ENCODE data around the gene DPEP1.
"Not testable (repeated sequence)": the region's sequence is repeated elsewhere in the genome, so short reads cannot be mapped to it uniquely, and the experiment has no call there.

DPEP1 gene

GRCh38 chr16:89620406-89620841 is 7.0 kb downstream of the DPEP1 start:
- DNase-seq = no peak

- DNase-seq = no peak
Observed at GRCh38 chr16:89621136-89621697, 7.8 kb downstream of the DPEP1 start.

DNA sequence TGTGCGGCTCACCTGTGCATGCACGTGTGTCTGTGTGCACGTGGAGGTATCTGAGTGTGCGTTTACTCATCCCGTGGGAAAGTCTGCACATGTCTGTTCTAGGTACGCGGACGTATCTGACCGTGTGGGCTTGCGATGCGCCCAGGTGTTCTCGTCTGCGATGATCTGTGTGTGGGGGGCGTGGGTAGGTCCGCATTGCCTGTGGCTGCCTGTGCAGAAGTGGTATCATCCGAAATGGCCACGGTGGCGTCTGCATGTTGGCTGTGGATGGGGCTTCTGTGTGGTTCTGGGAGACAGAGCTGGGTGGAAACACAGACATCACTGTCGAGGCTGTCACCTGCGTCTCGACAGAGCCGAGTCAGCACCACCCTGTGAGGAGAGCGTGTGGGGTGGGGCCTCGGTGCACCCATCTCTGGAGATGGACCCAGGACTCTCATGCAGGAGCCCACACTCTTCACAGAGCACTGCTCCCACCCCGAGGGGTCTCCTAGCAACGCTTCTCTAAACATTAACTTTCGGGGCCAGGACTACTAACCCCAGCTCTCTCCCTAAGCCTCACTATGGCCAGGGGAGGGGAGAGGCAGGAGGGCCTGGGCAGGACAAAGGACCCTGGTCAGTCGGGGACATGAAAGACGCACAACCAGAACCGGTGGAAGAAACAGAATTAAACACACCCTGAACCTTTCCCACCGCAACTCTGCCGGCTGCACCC is 8.4 kb downstream of the DPEP1 start:
- DNase-seq = no peak

GRCh38 chr16:89623511-89624261 is 10.2 kb downstream of the DPEP1 start:
- peak; percentile 25 for DNase-seq

GRCh38 chr16:89624777-89625761 is 11.6 kb downstream of the DPEP1 start:
- no peak for DNase-seq

DNA sequence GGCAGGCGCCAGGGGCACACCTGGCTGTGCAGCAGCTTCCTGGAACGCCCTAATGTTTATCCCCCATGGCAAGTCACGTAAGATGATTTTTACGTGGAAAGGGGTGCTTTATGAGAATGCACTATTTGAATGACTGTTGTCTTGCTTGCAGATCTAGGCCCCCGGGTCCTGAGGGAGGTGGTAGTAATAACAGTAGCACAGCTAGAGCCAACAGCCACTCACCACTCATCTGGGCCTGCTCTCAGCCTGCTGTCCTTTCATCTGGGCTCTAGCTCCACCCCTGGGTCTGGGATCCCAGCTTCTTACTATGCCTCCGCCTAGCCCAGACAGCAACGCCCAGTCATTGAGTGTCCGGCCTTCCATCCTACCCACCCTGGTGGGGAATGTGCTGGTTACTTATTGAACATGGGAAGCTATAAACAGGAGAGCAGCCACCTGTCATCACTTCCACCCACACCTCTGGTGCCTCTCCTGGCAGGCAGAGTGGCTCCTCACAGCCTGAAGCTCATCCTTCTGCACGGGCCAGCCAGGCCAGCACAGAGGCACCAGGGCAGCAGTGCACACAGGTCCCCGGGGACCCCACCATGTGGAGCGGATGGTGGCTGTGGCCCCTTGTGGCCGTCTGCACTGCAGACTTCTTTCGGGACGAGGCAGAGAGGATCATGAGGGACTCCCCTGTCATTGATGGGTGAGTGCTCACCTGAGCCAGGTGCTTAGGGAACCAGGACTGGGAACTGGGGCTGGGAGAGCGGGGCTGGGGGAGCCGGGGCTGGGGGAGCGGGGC is 16.6 kb downstream of the DPEP1 start:
- no peak for DNase-seq

GRCh38 chr16:89633064-89633631 is 19.7 kb downstream of the DPEP1 start:
- DNase-seq = peak; percentile 85

DNA sequence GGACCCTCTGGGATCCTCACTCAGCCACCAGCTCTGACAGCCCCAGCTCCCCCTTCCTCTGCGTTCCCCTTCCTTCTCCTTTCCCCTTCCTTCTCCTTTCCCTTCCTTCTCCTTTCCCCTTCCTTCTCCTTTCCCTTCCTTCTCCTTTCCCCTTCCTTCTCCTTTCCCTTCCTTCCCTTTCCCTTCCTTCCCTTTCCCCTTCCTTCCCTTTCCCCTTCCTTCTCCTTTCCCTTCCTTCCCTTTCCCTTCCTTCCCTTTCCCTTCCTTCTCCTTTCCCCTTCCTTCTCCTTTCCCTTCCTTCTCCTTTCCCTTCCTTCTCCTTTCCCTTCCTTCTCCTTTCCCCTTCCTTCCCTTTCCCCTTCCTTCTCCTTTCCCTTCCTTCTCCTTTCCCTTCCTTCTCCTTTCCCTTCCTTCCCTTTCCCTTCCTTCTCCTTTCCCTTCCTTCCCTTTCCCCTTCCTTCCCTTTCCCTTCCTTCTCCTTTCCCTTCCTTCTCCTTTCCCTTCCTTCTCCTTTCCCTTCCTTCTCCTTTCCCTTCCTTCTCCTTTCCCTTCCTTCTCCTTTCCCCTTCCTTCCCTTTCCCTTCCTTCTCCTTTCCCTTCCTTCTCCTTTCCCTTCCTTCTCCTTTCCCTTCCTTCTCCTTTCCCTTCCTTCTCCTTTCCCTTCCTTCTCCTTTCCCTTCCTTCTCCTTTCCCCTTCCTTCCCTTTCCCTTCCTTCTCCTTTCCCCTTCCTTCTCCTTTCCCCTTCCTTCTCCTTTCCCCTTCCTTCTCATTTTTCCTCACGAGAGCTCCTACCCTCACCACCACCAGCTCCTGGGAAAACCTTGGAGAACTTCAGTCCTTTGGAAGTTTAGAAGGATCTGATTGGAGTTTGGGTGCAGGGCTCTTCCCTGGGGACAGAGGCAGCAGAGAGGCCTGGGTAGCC is 21.3 kb downstream of the DPEP1 start:
- DNase-seq = not testable (repeated sequence)

DNA sequence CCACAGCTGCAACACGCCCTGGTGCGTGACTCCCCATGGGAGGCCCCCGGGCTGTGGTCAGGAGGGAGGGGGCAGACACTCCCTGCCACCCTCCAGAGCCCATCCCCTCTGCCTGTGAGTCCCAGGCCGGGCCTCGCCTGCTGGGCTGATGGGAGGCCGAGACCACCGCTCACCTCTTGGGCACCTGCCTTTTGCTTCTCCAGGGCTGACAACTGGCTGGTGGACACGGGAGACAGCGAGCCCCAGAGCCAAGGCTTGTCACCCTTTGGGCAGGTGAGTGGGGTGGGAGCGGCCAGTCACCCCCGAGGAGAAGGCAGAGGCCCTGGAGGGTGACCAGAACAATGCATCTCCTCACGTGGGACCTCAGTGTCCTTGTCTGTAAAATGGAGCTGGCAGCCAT is 23.2 kb downstream of the DPEP1 start:
- DNase-seq = no peak

DNA sequence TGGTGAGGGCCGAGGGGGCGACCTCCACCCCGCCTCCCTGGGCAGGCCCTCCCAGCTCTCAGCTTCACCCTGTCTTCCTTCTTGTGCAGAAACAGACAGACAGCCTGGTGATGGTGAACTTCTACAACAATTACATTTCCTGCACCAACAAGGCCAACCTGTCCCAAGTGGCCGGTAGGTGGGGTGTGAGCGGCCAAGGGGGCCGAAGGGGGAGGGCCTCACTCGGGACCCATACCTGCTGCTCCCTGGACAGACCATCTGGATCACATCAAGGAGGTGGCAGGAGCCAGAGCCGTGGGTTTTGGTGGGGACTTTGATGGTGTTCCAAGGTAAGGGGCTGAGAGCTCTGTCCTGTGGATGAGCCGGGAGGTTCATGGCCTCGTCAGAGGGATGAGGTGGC is 23.9 kb downstream of the DPEP1 start:
- DNase-seq = no peak

DNA sequence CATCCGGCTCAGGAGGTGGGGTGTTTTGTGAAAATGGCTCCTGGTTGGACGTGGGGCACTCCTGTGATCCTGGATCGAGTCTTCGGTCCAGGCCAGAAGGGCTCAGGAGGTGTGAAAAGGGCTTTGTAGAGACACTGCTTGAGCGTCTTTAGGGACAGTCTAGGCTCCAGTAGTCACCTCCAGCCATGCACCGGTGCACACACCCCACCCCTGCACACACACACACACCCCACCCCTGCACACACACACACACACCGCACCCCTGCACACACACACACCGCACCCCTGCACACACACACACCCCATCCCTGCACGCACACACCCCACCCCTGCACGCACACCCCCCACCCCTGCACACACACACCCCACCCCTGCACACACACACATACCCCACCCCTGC is 25.0 kb downstream of the DPEP1 start:
- DNase-seq = no peak

GRCh38 chr16:89639385-89639784 is 25.9 kb downstream of the DPEP1 start:
- no peak for DNase-seq

DNA sequence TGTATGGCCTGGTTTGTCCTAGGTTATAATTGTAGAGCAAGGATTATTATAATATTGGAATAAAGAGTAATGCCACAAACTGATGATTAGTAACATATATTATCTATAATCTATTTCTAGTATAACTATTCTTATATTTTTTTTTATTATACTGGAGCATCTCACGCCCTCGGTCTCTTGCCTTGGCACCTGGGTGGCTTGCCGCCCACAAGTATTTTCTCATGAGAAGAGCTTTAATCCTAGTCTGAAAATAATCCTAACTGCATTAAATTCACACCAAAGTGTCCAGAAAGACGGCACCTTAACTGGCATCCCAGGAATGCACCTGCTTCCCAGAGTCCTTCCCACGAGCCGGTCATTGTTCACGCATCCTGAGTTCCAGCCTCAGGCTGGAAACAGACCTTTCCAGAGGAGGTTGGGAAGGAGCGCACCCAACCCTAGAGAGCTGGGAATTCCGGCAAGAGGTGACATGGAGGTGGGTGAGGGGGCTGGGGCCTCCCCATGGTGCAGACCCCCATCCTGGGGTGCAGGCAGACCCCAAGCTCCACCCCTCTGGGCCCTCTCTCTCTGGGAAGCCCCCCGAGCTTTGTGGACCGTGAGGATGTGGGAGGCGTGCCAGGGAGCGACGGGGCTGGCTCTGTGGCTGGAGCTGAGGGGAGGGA is 28.1 kb downstream of the DPEP1 start:
- no peak for DNase-seq

- no peak for DNase-seq
Observed at GRCh38 chr16:89642574-89642973, 29.1 kb downstream of the DPEP1 start.

GRCh38 chr16:89643769-89644300 is 30.4 kb downstream of the DPEP1 start:
- DNase-seq = no peak

DNA sequence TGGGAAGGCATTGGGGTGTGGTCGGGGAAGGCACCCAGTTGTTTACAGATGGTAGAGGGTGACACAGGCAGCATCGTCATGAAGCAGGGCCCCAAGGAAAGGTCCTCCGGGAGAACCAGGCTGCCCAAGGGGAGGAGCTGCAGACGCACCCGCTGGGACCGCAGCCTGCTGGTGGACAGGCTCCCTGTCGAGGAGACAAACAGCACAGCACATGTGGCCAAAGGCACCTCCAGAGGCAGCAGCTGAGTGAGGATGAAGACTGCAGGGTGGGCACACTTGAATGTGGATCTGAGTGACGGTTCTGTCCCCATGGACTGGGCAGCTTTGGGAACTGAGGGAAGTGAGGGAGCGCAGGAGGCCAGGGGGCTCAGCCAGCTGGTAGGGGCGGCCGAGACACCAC is 31.7 kb downstream of the DPEP1 start:
- DNase-seq = no peak

DNA sequence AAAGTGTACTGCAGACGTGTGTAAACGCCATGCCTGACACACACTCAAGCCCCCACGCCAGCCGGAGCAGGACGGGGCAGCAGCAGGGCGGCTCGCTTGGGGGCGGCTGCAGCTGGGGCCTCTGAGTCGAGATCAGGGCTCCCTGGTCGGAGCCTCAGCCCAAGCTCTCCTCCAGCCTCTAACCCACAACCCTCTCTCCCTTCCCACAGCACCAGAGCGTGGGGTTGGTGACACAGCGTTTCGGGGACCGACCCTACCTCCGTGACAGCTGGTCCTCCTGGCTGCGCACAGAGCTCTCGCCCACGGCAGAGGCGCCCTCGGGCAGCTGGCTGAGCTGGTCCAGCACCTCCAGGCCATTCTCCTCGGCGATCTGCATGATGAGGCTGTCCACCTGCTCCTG is 32.8 kb downstream of the DPEP1 start:
- no peak for DNase-seq

DNA sequence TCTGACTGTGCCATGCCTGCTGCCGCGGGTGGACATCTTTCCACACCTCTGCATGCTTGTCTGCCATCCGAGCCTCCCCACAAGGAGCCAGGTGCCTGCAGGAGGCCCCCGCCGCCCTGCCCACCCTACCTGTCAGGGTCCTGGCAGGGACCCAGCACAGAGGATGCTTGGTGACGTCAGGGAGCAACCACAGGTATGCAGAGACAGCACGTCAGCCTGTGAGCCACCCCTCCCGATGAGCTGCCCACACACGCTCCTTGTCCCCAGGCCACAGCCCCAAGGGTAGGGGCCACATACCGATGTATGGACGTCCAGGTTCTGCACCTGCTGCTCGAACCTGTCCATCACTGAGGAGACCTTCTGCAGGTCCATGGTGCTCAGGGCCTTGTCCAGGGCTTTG is 33.5 kb downstream of the DPEP1 start:
- DNase-seq = no peak

GRCh38 chr16:89651584-89651983 is 38.1 kb downstream of the DPEP1 start:
- no peak for DNase-seq
